NCI-H146 treated with DMSO at 0.1 percent for 48 hours (cell line): Measurements from ENCODE around the gene SIDT1.

Source experiments
- DNase-seq: peaks from one replicate; lab custom pipeline; 2025; ENCODE audit not compliant: unreplicated experiment; lab: John Stamatoyannopoulos, UW

SIDT1 gene

GRCh38 chr3:113531826-113532697, at the start of gene SIDT1:
SIDT1 (plus strand) TSS chr3:113532555; CDS start chr3:113533022, 467 bp downstream.
- peak; percentile 75 for DNase-seq

- DNase-seq: no peak
These were observed 47.2 kb upstream of the SIDT1 start for GRCh38 chr3:113485161-113485609.

DNA sequence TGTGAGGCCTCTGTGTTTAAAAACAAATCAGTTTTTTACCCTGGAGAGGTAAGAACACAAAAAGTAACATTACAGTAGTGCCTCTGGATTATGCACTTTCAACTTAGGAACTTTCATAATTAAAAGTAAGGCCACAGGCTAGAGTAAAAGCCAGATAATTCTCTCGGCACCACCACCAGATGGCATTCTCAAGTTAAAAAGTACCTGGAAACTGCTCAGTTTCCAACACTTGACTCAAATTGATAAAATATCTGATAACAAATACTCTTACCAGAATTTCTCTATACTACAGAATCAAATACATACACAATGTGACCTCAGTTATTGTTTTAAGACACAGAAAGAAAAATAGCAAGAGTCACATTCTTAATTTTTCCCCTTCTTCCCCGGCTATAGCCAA, 37.3 kb upstream of the SIDT1 start:
- no peak for DNase-seq

DNA sequence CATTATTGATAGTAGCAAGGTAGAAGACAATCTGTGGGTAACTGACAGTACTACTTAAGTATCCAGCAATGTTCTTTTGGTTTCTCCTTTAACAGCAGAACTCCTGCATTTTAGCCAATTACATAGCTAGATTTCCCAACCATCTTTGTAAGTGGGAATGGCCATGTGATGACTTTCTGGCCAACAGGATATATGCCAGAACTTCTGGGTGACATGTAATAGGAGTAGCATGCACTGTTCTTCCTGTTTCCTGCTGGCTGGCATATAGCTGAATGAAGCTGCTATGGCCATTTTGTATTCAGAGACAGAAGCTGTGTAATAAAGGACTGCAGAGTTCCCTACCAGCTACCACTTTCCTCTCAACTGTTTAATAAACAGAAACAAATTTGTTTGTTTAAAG, 35.4 kb upstream of the SIDT1 start:
- DNase-seq: no peak

DNA sequence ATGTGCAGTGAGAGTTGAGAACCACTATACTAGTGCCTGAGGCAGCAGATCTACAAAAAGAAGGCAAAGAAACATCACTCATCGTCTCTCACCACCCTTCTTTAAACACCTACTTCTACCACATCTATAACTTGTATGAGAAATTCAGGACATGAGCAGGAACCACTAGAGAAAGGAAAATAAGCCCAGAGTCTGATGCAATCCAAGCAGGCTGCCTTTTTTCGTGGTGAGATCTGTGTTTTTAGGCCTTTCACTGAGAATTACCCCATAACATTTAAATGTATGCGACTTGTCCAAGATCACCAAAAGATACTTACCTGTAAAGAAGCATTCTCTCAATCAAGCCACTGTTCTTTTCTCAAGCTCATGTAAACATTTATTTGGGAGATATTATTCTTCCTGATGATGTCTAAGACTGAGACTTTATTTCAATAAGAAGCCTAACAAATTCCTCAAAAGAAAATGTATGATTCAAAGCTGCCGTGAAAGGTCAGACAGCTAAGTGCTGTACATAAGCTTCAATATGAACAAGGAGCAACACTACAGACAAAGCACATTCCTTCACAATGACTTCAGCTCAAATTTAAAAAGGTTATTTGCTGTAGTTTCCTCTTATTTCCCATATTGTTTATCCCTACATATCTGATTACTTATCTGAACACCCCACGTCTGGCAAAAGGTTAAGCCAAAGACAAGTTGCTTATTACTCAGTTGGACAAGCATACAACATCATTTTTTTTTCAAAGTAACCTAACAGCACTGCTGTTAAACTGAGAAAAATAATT, 33.9 kb upstream of the SIDT1 start:
- no peak for DNase-seq

DNA sequence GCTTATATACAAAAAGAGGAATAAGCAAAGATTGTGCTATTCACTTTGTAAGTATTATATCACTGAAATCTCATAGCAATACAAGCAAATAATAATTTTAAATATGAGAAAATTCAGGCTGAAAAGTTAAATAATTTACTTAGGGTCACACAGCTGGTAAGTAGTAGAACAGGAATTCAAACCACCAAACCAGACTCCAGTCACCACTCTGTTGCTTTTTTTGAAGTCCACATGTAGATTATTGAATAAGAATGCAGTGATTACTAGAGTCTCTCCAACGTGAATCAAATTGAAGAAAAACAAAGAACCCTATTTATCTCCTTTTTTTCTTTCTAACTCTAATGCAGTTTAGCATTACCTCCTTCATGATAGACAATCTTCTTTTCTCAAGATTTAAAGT, 33.3 kb upstream of the SIDT1 start:
- no peak for DNase-seq

GRCh38 chr3:113501597-113501996, 30.8 kb upstream of the SIDT1 start:
- DNase-seq: no peak

DNA sequence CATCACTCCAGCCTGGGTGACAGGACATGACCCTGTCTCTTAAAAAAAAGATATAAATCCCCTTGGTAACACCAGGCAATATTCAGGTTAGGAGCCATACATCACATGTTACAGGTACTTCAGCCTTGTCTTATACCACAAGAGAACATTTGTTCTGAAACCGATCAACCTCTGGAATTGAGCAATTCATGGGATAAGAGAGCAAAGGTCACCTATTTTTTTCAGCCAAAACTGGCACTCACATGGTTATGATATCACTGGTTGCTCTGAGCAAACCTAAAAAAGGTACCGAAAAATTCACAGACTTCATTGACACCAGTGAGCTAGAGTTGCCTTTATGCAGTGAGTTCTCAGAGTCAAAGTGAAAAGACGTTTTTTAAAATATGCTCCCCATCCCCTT, 26.5 kb upstream of the SIDT1 start:
- DNase-seq: no peak

GRCh38 chr3:113507501-113508067, 24.8 kb upstream of the SIDT1 start:
- DNase-seq: no peak

- DNase-seq: no peak
These were observed 23.4 kb upstream of the SIDT1 start for GRCh38 chr3:113508966-113509365.

DNA sequence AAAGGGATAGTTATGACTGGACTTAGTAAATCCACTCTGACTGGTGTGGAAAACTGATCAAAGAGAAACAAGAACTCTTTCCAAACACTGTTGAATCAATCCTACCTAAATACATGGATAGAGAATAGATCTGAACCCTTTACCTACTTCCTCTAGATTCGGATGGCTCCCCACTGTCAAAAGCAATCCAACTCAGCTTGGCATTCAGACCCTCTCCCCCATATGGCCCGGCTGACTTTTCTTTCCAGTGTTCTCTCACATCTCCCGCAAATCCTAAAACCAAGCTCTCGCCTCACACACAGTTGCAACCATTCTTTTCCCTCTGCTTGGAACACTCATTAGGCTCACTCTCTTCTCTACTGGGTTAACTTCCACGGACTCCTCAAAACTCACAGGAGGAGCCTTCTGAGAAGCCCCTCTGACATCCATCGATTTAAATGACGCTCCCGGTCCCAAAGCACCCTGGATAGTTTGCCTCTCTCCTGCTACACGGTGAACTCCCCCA, 18.0 kb upstream of the SIDT1 start:
- DNase-seq: peak; percentile 36

GRCh38 chr3:113516115-113516505, 16.2 kb upstream of the SIDT1 start:
- peak; percentile 65 for DNase-seq

DNA sequence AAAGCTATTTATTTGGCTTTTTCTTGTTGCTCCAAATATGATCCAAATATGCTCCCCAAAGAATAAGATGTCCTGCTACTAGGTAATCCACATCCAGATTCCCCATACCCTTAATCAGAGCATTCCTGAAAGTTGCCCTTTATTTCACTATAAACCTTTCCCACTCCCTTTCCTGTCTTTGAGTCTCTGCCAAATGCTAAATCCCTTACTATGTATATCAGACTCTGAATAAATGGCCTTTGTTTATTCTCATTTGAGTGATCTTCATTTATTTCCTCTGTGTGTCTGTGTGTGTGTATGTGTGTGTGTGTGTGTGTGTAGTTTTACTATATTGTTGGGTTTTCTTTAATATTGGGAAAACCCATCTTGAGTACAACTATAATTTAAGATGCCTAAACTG, 10.4 kb upstream of the SIDT1 start:
- DNase-seq: no peak

DNA sequence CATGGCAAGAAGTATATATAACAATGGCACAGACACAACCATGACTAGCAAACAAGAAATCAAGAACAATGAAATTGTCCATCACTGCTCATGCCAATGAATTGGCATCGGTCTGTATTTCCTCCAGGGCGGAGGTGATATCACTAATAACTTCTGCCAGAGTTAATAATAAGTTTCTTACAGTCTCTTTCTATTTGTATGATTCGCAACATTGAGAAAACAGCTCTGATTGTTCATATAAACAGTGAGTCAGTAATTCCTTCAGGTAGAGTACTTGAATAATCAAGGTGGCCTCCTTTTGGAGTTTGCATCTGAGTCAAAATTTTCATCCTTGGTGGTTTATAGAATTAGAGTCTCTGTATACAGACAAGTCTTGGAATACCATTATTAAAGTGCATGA, 9.1 kb upstream of the SIDT1 start:
- DNase-seq: no peak

DNA sequence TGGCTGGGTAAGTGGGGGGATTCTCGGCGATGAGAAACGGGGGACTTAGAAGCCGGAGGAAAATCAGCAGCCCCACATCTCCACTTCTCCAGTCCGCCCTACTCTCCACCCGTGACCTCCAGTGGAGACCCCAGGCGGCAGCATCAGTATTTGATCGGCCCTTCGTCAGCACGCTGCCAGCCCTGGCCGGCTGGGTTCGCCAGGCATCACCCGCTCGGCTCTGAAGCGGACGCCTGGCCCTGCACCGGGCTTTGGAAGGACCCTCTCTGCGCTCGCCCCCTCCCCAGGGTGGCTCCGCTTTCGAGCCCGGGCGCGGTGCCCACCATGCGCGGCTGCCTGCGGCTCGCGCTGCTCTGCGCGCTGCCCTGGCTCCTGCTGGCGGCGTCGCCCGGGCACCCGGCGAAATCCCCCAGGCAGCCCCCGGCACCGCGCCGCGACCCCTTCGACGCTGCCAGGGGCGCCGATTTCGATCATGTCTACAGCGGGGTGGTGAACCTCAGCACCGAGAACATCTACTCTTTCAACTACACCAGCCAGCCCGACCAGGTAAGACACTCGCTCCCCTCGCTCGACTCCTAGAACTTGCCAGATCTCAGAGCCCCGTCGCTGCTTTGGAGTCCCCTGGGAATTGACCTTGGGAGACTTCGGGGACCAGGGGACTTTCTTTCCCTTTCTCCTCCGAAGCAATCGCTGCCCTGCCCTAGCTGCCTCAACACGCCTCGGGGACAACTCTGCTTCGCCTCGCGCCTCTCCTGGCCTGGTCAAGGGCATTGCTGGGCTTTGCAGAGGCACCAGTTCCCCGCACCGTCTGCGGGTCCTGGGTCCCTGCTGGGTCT, 561 bp downstream of the SIDT1 start:
- DNase-seq: no peak

GRCh38 chr3:113533534-113533892, 1.2 kb downstream of the SIDT1 start:
- peak; percentile 23 for DNase-seq

GRCh38 chr3:113534365-113534764, 2.0 kb downstream of the SIDT1 start:
- no peak for DNase-seq

DNA sequence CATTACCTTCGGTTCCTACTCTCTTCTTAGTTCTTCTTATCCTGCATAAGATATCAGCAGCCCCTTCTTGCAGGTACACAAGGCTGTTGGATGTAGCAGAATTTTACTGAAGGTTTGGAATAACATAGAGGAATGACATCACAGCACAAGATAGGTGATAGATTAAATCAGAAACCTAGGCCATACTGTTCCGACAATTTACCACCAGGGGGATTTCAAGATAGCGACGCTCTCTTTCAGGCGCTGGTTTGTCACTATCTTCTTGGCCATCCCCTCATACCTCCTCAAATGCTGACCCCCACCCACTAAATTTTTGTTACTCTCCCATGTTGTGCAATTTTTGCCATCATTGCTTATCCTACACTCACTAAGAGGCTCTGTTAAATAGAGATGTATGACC, 3.5 kb downstream of the SIDT1 start:
- DNase-seq: no peak

- DNase-seq: no peak
These were observed 4.3 kb downstream of the SIDT1 start for GRCh38 chr3:113536627-113537101.

- DNase-seq: no peak
These were observed 4.8 kb downstream of the SIDT1 start for GRCh38 chr3:113537155-113537554.

DNA sequence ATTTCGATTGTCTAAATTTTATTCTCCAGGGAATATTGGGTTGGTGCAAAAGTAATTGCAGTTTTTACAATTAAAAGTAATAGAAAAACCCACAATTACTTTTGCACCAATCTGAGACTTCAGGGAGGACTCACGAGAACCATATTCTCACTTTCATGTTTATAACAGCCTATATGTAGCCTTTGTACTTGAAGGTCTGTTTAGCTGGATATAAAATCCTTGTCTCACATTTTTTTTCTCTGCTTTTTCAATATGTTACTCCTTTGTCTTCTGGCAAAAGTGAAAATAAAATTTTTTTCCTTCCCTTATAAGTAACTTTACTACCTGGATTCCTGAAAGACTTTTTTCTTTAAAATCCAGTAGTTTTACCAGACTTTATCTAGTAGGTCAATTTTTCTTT, 9.2 kb downstream of the SIDT1 start:
- DNase-seq: no peak
